ENCODE data around the gene HMGN2. TPM values are rescaled to one million over a fixed set of nuclear protein-coding genes. Genes with fewer than 3 reads are reported as not detected.
A peak's percentile ranks its signal among the peaks of the same experiment; 100 is the strongest.

The HMGN2 gene
- total RNA-seq, 4 donors from 2014 or later: 101 to 194 (median 146) TPM

GRCh38 chr1:26459148-26459547 is 13.1 kb upstream of the HMGN2 start:
- H3K9me3 ChIP-seq: no peaks in the 10 kb centered on the region
- H3K36me3 ChIP-seq: peaks cover 53% of the 10 kb centered on the region
- TF ChIP-seq POLR2A (IDR thresholded peaks at IDR 0.05): no peak
- no peak for TF ChIP-seq POLR2AphosphoS5 (IDR thresholded peaks at IDR 0.05)
- TF ChIP-seq EP300 (IDR thresholded peaks at IDR 0.05): no peak
- no peak for TF ChIP-seq CTCF (IDR thresholded peaks at IDR 0.05)
- 87% methylated on average over 1 of the region's 1 CpG for WGBS
- H3K27ac ChIP-seq: no peak overlapping the region
- H3K4me3 ChIP-seq: no peak overlapping the region
- H3K4me1 ChIP-seq: no peaks in the 10 kb centered on the region
- H3K27me3 ChIP-seq: no peaks in the 10 kb centered on the region
- DNase-seq (ENCODE audit: low spot score in 2 of 2): no peak

- Histone ChIP-seq H3K27me3 (no peaks in the 10 kb centered on the region), H3K36me3 (peaks cover 53% of the 10 kb centered on the region), H3K27ac (no peak overlapping the region), H3K4me1 (no peaks in the 10 kb centered on the region), H3K4me3 (no peak overlapping the region), H3K9me3 (no peaks in the 10 kb centered on the region)
- whole genome bisulfite sequencing: 74% methylated on average over 3 of the region's 3 CpGs
- no peak for TF ChIP-seq EP300 (IDR thresholded peaks at IDR 0.05)
- TF ChIP-seq CTCF (IDR thresholded peaks at IDR 0.05): no peak
- TF ChIP-seq POLR2AphosphoS5 (IDR thresholded peaks at IDR 0.05): no peak
- no peak for DNase-seq (ENCODE audit: low spot score in 2 of 2)
Observed at GRCh38 chr1:26459573-26460031, 12.6 kb upstream of the HMGN2 start.

GRCh38 chr1:26468911-26469310 is 3.3 kb upstream of the HMGN2 start:
- H3K27ac ChIP-seq: no peak overlapping the region
- H3K27me3 ChIP-seq: no peaks in the 10 kb centered on the region
- no peak for TF ChIP-seq EP300 (IDR thresholded peaks at IDR 0.05)
- no peak for TF ChIP-seq POLR2AphosphoS5 (IDR thresholded peaks at IDR 0.05)
- TF ChIP-seq CTCF (IDR thresholded peaks at IDR 0.05): no peak
- no peak for TF ChIP-seq POLR2A (IDR thresholded peaks at IDR 0.05)
- WGBS: 30% methylated on average over 10 of the region's 10 CpGs
- peak in 1 of 2 donors; percentile 66 for DNase-seq (ENCODE audit: low spot score in 2 of 2)
- peaks cover 38% of the 10 kb centered on the region for H3K36me3 ChIP-seq
- H3K4me3 ChIP-seq: no peak overlapping the region
- H3K9me3 ChIP-seq: no peaks in the 10 kb centered on the region
- peaks cover 46% of the 10 kb centered on the region for H3K4me1 ChIP-seq

- no peaks in the 10 kb centered on the region for H3K27me3 ChIP-seq
- no peak overlapping the region for H3K27ac ChIP-seq
- no peak overlapping the region for H3K4me3 ChIP-seq
- H3K9me3 ChIP-seq: no peaks in the 10 kb centered on the region
- H3K4me1 ChIP-seq: peaks cover 52% of the 10 kb centered on the region
- H3K36me3 ChIP-seq: peaks cover 40% of the 10 kb centered on the region
- peak in 1 of 2 donors; percentile 51 for DNase-seq (ENCODE audit: low spot score in 2 of 2)
- TF ChIP-seq POLR2AphosphoS5 (IDR thresholded peaks at IDR 0.05) (no peak), CTCF (IDR thresholded peaks at IDR 0.05) (no peak), EP300 (IDR thresholded peaks at IDR 0.05) (no peak), POLR2A (IDR thresholded peaks at IDR 0.05) (no peak)
- 81% methylated on average over 5 of the region's 5 CpGs for WGBS
Observed at GRCh38 chr1:26469558-26469957, 2.7 kb upstream of the HMGN2 start.

GRCh38 chr1:26470878-26471497 is 1.3 kb upstream of the HMGN2 start:
- TF ChIP-seq CTCF (IDR thresholded peaks at IDR 0.05): no peak
- no peak for TF ChIP-seq EP300 (IDR thresholded peaks at IDR 0.05)
- no peak for TF ChIP-seq POLR2A (IDR thresholded peaks at IDR 0.05)
- TF ChIP-seq POLR2AphosphoS5 (IDR thresholded peaks at IDR 0.05): no peak
- no peak for DNase-seq (ENCODE audit: low spot score in 2 of 2)
- Histone ChIP-seq H3K27ac (peak overlapping the region; percentile 99), H3K36me3 (peaks cover 34% of the 10 kb centered on the region), H3K9me3 (no peaks in the 10 kb centered on the region), H3K27me3 (no peaks in the 10 kb centered on the region), H3K4me3 (peak overlapping the region; percentile 70), H3K4me1 (peaks cover 56% of the 10 kb centered on the region)
- 22% methylated on average over 14 of the region's 14 CpGs for WGBS

Data from suprapubic skin (tissue), 4 donors.